ENCODE data around the gene ZSCAN22. TPM values are rescaled to one million over a fixed set of nuclear protein-coding genes. Genes with fewer than 3 reads are reported as not detected.

ZSCAN22 gene
- total and polyA plus RNA-seq, 2 donors (not counting 3 experiments of a cell fraction or from before 2014, with no cell fraction given): 3.6 to 3.7 TPM

DNA sequence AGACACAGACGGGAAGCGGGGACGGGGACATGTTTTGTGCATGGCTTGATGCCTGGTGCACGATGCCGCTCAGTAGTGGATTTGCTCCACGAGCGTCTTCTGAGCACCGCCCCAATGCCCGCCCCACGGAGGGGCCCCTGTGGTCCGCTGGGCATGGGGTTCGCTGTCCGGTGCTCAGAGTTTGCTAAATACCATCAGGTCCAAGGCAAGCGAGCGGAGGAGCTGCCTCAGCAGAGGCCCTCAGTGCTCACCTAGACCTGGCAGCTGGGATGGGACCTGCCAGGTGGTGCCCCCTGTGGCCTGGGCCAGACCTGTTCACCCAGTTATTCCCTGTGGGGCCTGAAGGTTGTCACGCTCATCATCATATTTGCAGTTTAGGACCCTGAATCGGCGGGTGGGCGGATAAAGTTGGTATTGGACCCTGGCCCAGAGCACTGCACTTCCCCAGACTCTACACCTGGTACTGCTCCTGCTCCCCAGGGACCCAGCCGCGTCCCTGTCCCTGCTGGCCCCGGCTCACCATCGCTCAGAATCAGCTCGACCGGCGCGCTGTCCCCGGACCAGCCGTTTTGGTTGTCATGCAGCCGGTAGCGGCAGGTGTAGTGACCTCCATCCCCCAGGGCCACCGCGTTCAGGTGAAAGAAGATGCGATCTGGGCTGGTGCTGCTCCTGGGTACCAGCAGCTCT lies 24.2 kb downstream of the ZSCAN22 start:
- H3K9me3 ChIP-seq (replicated peaks; ENCODE audit: control insufficient read depth, insufficient read depth, low read length): no peaks in the 10 kb centered on the region
- no TSS peak for BruUV-seq (replicated peaks)
- no peaks in the 10 kb centered on the region for H3K36me3 ChIP-seq (ENCODE audit: control insufficient read depth in 2 of 2, extremely low read depth in 1 of 2, insufficient read depth in 2 of 2, low read length in 2 of 2)
- dilution Hi-C loops (cut with MboI; ENCODE audit: extremely low pct_ligation_motif_present, low sequenced_read_pairs): no loop called here
- CTCF ChIA-PET: no interaction called here
- no peak overlapping the region for H3K27ac ChIP-seq (ENCODE audit: insufficient read depth, low read depth, low read length)
- no peak overlapping the region for H2AFZ ChIP-seq (ENCODE audit: low read depth, low read length)
- intact Hi-C loops (cut with micrococcal nuclease): no loop called here
- H3K27me3 ChIP-seq (ENCODE audit: control insufficient read depth in 2 of 2, insufficient read depth in 2 of 2, low read length in 2 of 2): peaks cover 31 to 55% of the 10 kb centered on the region in 2 experiments
- TF ChIP-seq POLR2A (IDR thresholded peaks at IDR 0.05; ENCODE audit: low read depth, low read length): no peak
- no peak for TF ChIP-seq POLR2AphosphoS5 (IDR thresholded peaks at IDR 0.05; ENCODE audit: insufficient read depth, low read depth, low read length)
- no peak for TF ChIP-seq JUN (IDR thresholded peaks at IDR 0.05; ENCODE audit: borderline replicate concordance, insufficient read depth, insufficient read length, low read depth)
- no peak for TF ChIP-seq GATA2 (IDR thresholded peaks at IDR 0.05; ENCODE audit: insufficient read depth, insufficient read length, low read depth, low read length)
- no peak for TF ChIP-seq MYC (IDR thresholded peaks at IDR 0.05; ENCODE audit: low read depth, low read length)
- TF ChIP-seq, protein P1, sequence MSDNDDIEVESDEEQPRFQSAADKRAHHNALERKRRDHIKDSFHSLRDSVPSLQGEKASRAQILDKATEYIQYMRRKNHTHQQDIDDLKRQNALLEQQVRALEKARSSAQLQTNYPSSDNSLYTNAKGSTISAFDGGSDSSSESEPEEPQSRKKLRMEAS (IDR thresholded peaks at IDR 0.05; ENCODE audit: insufficient read depth, insufficient read length): no peak
- TF ChIP-seq CTCF (IDR thresholded peaks at IDR 0.05; ENCODE audit: extremely low read depth in 1 of 2, insufficient read depth in 1 of 2, low read depth in 1 of 2, low read length in 2 of 2): no peak
- TF ChIP-seq FOS (IDR thresholded peaks at IDR 0.05; ENCODE audit: borderline replicate concordance, insufficient read depth, low read length): no peak
- TF ChIP-seq EZH2 (IDR thresholded peaks at IDR 0.05; ENCODE audit: borderline replicate concordance, low read depth, low read length, severe bottlenecking): no peak
- DNase-seq (ENCODE audit: low read depth, low spot score): no peak
- H4K20me1 ChIP-seq (replicated peaks; ENCODE audit: control insufficient read depth, extremely low read depth, insufficient read depth, low read length): no peaks in the 10 kb centered on the region
- H3K4me2 ChIP-seq (ENCODE audit: insufficient read depth, low read length): no peak overlapping the region
- H3K9ac ChIP-seq (replicated peaks; ENCODE audit: extremely low read depth, insufficient read depth, low read length): no peak overlapping the region
- H3K79me2 ChIP-seq (ENCODE audit: control insufficient read depth, insufficient read depth, low read length): no peaks in the 10 kb centered on the region
- no peak for FAIRE-seq
- H3K4me1 ChIP-seq (ENCODE audit: control insufficient read depth, extremely low read depth, insufficient read depth, low read length): peaks cover 5% of the 10 kb centered on the region
- no peaks in the 10 kb centered on the region for H3K9me1 ChIP-seq (replicated peaks; ENCODE audit: control insufficient read depth, extremely low read depth, insufficient read depth, low read length)
- H3K4me3 ChIP-seq (replicated peaks in 1 of 3; ENCODE audit: insufficient read depth in 1 of 3, low read depth in 1 of 3, low read length in 3 of 3): no peak overlapping the region
- POLR2A ChIA-PET: no interaction called here
